K562 (cell line): Measurements from ENCODE around the gene PPM1H.

Experiments
- ERF ChIP-seq: fragments of 450-650 bp; formaldehyde crosslinking; IDR thresholded peaks from 2 replicates; pipeline ENCODE4 v1.4.0; 2020; ENCODE audit warnings: mild to moderate bottlenecking, mixed read lengths
- ZFP36 ChIP-seq: fragments of 150-350 bp; IDR thresholded peaks from 2 replicates; pipeline ENCODE4 v1.6.1; 2018; ENCODE audit warnings: low read length, low read depth; ENCODE audit not compliant: partially characterized antibody
- TF ChIP-seq, protein P1 (sequence below): sonication (generic); formaldehyde crosslinking; IDR thresholded peaks from 2 replicates; pipeline ENCODE4 v1.8.0; 2022; ENCODE audit warnings: mild to moderate bottlenecking, low read depth, missing genetic modification reagents

DNA sequence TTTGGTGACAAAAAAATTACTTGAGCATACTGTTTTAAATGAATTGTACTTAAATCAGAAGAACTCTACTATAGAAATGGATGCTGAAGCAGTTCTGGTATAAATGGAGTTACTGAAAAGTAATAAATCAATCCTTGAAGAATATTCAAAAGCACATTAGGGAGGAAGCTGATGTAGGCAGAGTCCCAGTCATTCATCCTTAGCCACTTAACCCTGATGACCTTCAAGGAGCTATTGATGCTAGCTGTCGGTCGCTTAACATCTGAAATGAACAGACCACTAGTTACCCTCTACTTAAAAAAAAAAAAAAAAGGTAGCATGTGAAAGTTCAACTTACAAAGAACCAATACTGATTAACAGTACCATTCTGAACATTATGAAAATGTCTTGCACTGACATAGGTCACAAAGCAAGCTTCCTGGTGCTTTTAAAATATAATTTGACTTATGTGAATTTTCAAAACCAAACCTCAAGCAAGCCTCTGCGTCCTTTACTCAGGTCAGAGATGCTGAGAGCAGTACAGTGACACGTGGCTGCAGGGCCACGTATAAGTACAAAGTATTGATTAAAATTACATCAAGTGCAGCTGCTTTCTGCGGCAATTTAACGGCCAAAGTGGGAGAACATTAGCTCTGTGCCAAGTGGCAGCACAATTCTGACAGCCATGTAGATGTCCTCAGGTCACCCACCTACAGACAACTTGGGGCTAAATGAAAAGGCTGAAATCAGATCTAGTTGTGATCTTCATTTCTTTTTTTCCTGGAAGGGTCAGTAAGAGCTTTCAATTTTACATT lies 18.1 kb downstream of the PPM1H start:
- no peak for TF ChIP-seq ZFP36
- TF ChIP-seq ERF (CRISPR knock-in tag), result no peak
- TF ChIP-seq, protein P1, sequence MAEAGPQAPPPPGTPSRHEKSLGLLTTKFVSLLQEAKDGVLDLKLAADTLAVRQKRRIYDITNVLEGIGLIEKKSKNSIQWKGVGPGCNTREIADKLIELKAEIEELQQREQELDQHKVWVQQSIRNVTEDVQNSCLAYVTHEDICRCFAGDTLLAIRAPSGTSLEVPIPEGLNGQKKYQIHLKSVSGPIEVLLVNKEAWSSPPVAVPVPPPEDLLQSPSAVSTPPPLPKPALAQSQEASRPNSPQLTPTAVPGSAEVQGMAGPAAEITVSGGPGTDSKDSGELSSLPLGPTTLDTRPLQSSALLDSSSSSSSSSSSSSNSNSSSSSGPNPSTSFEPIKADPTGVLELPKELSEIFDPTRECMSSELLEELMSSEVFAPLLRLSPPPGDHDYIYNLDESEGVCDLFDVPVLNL (CRISPR knock-in tag), result no peak
